NCI-H2029 (cell line): Measurements from ENCODE around the gene PROZ.

ENCODE experiments used
- DNase-seq: peaks from one replicate; lab custom pipeline; 2025; lab: John Stamatoyannopoulos, UW

PROZ gene

DNA sequence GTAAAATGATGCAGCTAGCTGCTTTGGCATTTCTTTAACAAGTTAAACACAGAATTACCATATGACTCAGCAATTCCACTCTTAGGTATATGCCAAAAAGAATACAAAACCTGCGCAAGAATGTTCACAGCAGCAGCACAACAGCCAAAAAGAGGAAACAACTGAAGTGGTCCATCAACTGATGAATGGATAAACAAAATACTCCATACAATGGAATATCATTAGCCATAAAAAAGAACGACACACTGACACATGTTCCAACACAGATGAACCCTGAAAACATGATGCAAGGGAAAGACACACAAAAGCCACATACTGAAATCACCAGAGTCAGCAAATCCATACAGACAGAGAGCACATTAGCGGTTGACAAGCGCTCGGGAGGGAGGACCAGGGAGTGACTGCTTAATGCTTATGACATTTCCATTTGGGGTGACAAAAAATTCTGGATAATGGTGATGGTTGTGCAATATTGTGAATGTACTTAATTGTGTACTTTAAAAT, 47.0 kb downstream of the PROZ start:
- no peak for DNase-seq

- no peak for DNase-seq
These were observed 49.0 kb downstream of the PROZ start for GRCh38 chr13:113207460-113207859.

GRCh38 chr13:113207890-113208420, 49.5 kb downstream of the PROZ start:
- no peak for DNase-seq

DNA sequence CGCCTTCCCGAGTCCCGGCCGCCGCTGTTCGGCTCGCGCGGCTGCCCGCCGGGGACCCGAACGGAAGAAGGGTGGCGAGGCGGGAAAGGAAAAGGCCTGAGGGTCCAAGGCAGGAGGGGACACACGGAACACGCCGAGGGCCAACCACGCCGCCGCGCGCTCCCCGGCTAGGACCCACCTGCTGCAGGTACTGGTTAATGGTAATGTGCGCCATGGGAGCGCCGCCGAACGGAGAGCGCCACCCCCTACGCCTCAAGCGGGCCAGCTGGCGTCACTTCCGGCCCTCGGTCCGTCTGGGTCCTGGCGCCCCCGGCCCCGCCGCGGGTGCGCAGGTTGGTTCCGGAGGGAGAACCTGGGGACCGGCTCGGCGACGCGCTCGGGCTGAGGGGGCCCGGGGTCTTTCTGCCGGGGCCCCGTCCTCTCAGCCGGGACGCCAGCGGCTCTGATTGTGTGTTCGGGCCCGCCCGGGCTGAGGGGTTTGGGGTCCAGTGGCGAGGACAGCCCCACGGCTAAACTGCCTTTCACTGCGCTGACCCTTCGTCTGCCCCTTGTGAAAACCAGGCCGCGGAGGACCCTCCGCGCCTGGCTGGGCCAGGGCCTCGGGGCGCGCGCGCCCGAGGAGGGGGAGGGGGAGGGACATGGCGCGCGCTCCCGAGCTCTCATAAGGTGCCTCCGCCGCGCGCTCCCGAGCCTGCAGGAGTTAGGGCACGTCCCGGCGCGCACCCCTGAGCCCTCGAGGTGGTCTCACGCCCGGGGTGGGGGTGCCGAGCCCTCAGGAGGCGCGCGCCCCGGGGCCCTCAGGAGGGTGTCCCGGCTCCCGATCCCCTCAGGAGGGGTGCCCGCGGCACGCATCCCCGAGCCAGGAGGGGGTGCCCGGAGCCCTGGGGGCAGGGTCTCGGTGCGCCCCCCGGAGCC, 50.2 kb downstream of the PROZ start, which contains the start of gene PCID2:
PCID2 (minus strand) TSS at position 249 of the 915 bp plus-strand sequence; CDS start at position 214, 35 bp downstream.
- DNase-seq: peak; percentile 55

DNA sequence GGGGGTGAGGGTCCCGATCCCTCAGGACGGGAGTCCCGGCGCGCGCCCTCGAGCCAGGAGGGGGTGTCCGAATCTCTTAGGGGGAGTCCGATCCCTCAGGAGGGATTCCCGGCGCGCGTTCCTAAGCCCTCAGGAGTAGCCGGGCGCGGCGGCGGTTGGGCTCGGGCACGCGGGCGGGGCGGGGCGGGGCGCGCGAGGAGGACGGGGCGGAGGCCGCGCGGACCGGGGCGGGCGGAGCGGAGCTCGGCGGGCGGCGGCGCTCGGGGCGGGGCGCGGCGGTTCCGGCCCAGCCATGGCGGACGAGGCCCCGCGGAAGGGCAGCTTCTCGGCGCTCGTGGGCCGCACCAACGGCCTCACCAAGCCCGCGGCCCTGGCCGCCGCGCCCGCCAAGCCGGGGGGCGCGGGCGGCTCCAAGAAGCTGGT, 50.9 kb downstream of the PROZ start, which contains the start of gene CUL4A:
CUL4A (plus strand) TSS at position 278 of the 423 bp plus-strand sequence; CDS start at position 293, 15 bp downstream.
- DNase-seq: peak; percentile 29

DNA sequence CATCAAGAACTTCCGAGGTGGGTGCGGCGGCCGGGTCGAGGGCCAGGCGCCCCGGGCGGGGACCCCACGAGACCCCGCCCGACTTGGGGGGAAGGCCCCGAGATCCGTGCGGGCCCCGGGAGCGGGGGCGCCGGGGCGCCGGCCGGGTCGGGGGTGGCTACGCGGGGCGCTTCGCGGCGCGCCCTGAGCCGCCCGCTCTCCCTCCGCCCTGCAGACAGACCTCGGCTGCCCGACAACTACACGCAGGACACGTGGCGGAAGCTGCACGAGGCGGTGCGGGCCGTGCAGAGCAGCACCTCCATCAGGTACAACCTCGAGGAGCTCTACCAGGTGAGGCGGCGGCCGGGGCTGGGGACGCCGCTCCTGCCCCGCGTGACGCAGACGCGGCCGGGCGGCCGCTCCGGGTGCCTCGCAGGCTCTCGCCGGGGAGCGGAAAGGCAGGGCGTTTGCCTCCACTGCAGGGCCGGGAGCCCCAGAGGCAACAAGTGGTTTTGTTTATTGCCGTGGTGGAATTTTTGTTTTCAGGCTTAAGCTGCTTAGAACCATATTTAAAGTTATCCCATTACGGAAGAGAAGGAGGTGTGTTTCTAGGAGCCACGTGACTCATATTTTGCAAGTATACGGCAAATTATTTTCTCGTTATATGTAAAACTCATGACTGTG, 51.4 kb downstream of the PROZ start:
- DNase-seq: peak; percentile 27

DNA sequence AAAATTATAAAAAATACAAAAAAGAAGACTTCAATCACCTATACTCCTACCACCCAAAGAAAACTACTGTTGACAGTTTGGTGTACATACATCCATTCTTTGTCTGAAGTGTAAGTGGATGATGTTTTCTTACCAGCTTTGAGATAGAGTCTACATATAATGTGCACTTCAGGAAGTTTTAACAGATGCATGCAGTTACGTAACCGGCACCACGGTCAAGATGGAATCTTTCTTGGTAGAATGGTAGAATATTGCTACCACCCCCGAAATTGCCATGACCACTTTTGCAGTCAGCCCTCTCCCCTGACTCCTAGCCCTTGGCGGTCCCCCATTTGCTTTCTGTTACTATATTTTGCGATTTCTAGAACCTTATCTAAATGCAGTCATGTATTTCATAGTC, 52.4 kb downstream of the PROZ start:
- no peak for DNase-seq

DNA sequence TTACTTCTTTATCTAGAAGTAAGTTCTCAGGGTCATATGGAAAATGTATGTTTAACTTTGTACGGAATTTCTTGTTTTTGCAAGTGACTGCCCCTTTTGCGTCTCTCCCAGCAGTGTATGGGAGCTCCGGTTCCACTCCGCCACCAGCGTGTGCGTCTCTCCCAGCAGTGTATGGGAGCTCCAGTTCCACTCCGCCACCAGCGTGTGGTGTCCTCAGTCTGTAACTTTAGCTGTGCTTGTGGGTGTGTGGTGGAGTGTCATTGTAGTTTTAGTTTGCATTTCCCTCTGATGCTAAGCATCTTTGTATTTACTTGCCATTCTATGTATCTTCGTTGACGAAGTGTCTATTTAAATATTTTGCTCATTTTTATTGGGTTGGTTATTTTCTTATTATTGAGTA, 53.3 kb downstream of the PROZ start:
- DNase-seq: no peak

DNA sequence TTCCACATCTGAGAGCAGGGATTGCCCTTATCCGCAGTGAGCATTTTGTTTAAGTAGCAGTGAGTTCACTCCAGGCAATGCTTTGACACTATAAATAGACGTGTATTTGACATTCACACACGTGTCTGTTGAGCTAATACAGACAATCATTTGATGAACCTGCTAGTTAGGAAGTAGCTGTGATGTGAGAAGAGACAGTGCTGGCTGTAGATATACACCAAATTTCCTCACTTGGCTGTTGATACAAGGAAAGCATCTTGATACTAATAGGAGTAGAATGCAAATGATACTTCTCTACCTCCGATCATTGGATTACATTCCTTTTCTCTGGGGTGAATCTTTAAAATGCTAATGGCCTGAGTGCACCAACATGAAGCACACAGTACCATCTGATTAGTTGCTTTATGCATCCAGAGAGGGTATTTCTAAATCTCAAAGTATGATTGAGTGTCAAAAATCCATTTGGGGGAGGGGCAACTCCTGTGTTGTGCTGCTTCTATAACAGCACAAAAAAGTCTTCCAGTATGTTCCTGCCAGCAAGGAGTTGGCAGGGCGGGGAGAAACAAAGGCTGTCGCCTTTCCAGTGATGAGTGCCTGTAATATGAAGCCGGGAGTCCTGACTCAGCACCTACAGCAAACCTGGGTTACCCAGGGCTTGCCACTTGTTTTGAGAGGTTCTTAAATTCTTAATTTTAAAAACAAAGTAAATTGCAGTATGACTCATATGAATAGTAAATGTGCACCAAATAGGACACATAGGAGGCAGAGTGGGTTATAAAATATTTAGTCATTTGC, 58.0 kb downstream of the PROZ start:
- DNase-seq: peak; percentile 51

- DNase-seq: no peak
These were observed 60.1 kb downstream of the PROZ start for GRCh38 chr13:113218586-113218985.

GRCh38 chr13:113219256-113219940, 61.0 kb downstream of the PROZ start:
- no peak for DNase-seq

GRCh38 chr13:113220141-113220598, 61.7 kb downstream of the PROZ start:
- no peak for DNase-seq

- DNase-seq: no peak
These were observed 62.4 kb downstream of the PROZ start for GRCh38 chr13:113220877-113221276.
